GM18519 (cell line): ENCODE data around the gene WRAP53.
"Not testable (repeated sequence)": the region's sequence is repeated elsewhere in the genome, so short reads cannot be mapped to it uniquely, and the experiment has no call there.

Experiments used
- ATAC-seq: cut with Tn5 transposase; IDR thresholded peaks from one replicate; pipeline ENCODE4 v1.9.1; 2021; ENCODE audit warnings: mild to moderate bottlenecking, moderate library complexity; ENCODE audit not compliant: unreplicated experiment, low FRiP score

Gene WRAP53

DNA sequence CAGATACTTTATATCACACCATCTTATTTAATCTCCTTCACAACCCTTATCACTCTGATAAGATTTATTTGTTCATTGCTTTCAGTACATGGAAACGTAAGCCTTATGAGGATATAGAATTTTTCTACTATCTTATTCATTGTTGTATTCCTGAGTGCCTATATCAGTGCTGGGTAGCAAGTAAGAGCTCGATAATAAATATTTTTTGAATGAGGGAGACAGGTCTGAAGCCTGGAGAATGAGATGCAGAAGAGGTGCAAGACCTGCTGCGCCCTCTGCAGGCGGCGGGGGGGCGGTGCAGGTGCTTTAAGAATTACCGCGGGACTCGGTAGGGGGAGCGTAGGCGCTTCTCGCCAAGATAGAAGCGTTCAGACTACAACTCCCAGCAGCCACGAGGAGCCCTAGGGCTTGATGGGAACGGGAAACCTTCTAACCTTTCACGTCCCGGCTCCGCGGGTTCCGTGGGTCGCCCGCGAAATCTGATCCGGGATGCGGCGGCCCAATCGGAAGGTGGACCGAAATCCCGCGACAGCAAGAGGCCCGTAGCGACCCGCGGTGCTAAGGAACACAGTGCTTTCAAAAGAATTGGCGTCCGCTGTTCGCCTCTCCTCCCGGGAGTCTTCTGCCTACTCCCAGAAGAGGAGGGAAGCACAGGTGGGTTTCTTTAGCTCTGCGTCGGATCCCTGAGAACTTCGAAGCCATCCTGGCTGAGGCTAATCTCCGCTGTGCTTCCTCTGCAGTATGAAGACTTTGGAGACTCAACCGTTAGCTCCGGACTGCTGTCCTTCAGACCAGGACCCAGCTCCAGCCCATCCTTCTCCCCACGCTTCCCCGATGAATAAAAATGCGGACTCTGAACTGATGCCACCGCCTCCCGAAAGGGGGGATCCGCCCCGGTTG, at the start of gene WRAP53:
WRAP53 (plus strand) TSS at position 570 of the 900 bp plus-strand sequence; CDS start at position 742, 172 bp downstream.
- ATAC-seq, result peak; percentile 51

DNA sequence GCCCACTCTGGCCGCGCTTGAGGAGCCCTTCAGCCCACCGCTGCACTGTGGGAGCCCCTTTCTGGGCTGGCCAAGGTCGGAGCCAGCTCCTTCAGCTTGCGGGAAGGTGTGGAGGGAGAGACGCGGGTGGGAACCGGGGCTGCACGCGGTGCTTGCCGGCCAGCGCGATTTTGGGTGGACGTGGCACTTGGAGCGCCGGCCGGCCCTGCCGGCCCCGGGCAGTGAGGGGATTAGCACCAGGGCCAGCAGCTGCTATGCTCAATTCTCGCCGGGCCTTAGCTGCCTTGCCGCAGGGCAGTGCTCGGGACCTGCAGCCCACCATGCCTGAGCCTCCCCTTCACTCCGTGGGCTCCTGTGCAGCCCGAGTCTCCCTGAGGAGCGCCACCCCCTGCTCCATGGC, 47.5 kb upstream of the WRAP53 start:
- no peak for ATAC-seq

DNA sequence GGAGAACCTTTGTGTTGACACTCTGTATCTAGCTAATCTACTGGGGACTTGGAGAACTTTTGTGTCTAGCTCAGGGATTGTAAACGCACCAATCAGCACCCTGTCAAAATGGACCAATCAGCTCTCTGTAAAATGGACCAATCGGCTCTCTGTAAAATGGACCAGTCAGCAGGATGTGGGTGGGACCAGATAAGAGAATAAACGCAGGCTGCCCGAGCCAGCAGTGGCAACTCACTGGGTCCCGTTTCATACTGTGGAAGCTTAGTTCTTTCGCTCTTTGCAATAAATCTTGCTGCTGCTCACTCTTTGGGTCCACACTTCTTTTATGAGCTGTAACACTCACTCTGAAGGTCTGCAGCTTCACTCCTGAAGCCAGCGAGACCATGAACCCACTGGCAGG, 46.6 kb upstream of the WRAP53 start:
- not testable (repeated sequence) for ATAC-seq

DNA sequence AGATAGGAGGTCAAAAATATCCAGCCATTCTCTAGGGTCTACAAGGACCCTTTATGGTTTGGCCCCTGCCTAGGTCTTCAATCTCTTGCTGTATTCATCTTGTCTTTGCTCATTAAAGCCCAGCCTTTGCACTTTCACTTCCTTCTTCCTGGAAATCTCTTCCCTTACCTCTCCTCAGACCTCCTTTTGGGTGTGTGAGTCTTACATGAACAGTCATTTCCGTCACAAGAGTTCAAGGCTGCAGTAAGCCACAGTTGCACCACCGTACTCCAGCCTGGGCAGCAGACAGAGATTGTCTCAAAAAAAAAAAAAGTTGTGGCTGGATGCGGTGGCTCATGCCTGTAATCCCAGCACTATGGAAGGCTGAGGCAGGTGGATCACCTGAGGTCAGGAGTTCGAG, 43.5 kb upstream of the WRAP53 start:
- ATAC-seq, result no peak

DNA sequence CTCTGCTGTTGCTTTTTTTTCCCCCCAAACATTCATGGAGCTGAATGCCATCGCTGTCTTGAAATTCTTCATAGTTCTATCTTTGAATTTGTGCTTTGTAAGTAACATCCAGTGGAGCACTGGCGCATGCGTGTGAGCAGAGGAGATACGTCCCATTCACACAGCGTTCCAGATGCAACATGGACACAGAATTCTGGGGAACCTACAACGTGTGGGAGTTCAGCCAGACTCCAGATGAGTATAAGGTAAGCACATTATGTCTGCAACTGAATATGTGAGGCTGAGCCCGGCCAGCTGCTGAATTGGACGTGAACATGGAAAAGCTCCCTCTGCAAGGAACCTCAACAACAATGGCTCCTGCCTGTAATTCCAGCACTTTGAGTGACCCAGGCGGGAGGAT, 41.8 kb upstream of the WRAP53 start:
- ATAC-seq, result no peak

DNA sequence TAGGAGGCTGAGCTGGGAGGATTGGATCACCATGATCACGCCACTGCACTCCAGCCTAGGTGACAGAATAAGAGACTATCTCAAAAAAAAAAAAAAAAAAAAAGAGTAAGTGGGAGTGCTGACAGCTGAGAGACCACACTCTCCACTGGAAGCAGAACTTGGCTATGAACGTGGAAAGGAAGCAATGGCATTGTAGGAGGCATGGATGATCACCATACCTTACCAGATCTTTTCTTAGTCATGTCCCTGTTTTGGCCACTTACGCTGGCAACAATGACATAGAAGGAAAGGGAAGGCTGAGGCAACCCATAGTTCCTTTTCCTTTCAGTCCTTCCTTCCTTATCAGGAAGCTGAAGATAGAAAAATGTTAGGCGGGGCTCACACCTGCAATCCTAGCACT, 41.3 kb upstream of the WRAP53 start:
- ATAC-seq, result no peak

DNA sequence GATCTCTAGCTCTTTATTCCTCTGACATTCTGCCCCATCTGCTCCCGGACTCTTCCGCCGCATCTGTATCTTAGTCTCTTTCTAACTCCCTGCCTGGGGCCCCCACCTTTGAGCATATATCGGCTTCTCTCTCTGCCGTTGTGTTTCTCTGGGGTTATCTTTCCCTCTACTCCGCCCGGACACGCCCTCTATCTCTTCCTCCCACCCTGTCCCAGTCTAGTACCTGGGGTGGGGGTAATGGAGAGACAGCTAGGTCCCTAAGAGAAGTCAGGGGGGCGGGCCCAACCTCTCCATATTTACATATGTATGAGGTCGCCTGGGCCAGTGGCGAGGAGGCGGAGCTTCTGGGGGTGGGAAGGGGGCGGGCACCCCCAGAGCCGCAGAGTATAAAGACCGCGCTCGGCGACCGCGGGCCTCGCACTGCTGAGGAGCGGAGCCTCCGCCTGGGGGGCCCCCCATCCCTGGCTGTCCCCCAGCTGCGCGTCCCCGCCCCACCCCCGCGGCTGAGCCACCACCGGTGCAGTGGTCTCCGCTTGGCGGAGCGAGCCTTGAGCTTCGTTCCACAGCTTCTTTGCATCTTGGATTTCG, 37.7 kb upstream of the WRAP53 start, which contains the start of gene ATP1B2:
ATP1B2 (plus strand) TSS at position 418 of the 588 bp plus-strand sequence. CDS start 593 bp downstream, outside the sequence.
- ATAC-seq, result no peak

DNA sequence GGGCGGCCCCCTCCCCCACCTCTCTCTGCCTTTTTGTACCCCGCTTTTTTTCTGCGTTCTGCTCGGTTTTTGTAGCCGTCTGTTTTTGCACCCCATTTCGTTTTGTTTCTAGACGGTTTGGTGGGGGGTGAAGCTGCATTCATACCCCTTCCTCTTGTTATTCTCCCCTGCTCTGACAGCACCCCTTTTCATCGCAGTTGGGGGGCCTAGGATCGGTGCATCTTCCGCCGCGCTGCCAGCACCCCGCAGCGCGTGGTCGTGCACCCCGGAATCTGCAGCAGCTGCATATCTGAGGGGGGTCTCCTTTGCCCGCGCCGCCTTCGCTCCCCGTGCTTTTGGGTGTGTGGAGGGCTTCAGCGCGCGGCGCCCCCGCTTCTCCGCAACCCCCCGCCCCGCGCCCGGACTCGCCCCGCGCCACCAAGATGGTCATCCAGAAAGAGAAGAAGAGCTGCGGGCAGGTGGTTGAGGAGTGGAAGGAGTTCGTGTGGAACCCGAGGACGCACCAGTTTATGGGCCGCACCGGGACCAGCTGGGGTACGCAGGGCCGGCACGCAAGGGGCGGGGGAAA, 37.1 kb upstream of the WRAP53 start:
- ATAC-seq, result no peak

DNA sequence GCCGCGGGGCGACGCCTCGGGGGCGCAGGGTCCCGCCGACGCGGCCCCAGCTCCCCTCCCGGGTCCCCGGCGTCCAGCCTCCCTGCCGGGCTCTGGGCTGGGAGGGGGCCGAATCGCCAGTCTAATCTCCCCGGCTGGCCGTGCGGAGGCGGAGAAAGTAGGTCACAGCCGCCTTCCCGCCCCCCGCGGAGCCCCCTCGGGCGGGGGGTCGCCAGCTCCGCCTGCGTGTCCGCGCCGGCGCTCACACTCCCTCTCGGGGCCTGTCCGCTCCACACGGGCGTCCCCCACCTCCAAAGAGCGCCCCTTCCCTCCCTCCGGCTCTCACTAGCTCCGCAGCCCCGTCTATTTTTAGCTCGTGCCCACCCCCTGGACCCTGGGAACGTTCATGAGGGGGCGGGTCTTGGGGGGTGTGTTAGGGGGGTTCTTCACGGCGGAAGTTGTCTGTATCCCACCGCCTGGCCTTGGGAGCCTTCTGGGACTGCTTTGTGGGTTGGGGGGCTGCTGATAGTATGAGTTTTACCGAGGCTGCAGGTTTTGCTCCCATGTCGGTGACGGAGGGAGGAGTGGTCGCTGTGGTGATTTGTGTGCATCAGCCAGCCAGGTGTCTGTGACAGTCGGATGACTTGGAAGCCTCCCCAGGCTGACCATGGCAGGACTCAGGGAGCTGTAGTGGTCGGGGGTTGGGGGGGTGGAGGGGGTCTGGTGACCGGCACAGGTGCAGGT, 36.5 kb upstream of the WRAP53 start:
- no peak for ATAC-seq

DNA sequence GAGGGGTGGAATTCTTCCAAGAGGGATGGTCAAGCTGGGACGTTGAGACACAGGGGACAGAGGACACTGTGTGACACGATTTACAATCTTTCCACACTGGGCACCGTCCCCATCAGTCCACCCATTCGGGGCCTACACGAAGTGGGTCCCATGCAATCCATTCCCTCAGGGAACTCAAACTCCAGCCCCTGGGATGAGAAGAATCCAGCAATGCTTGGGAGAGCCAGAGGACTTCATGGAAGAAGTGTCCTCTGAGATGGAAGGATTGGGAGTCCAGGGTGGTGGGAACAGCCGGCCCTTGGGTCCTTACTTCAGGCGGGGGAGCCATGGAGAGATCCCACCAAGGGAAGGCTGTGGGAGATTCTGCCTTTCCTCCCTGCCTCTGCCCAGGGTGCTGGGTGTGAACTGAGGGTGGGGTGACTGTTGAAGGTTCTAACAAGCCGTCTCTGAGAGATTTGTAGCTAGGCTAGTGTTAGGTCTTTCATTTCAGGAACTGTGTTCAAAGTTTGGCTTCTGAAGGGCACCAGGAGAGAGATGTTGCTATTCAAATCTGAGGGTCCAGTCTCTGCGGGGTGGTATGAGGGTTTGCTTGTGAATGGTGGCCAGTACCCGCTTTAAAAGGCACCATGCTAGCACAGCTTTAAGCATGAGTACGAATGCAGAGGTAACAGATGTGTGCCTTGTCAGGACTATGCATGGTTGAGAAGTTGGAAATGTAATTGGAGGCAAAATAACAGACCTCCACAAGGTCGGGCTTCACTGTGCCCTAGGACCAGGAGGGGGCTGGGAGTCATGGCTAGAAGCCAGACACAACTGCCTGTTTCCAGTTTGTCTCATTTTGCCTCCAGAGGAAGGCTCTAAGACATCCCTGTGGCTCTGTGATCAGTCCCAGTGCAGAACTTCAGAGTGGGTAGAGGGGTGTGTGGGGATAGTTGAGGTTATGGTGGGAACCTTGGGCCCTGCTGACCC, 35.6 kb upstream of the WRAP53 start:
- ATAC-seq, result no peak

DNA sequence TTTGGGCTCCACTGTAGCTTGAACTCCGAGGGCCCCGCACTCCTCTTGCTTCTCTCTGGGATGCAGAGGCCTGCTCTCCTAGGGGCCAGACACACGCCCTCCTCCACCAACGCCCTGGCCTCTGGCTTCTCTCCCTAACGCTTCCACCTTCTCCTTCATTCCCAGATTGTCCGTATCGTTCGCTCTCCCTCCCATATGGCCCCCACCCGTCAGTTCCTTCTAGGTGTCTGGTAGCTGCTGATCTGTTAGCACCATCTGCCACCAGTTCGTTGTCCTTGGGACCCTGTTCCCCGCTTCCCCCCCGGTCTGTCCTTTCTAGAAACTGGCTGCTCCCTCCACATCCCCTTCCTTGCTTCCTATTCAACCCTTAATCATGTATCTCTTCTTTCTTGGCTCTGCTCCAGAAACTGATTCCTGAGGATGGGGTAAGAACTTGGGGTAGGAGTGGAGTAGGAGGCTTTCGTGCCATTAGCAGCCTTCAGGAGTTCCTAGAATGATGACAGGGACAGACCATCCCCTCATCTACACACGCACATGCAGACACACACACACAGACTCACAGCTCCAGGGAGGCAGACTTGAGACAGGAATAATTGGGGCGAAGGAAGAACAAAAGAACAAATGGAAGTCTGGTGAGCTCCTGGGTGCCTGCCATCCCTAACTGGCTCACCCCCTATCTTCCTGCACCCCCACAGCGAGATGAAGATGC, 33.3 kb upstream of the WRAP53 start:
- ATAC-seq, result no peak

DNA sequence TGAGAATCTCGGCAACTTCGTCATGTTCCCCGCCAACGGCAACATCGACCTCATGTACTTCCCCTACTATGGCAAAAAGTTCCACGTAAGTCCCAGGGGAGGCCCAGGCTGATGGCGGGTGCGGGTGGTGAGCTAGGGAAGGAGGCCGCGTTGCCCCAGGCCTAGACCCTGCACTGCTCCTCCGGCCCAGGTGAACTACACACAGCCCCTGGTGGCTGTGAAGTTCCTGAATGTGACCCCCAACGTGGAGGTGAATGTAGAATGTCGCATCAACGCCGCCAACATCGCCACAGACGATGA, 32.8 kb upstream of the WRAP53 start:
- ATAC-seq, result no peak

DNA sequence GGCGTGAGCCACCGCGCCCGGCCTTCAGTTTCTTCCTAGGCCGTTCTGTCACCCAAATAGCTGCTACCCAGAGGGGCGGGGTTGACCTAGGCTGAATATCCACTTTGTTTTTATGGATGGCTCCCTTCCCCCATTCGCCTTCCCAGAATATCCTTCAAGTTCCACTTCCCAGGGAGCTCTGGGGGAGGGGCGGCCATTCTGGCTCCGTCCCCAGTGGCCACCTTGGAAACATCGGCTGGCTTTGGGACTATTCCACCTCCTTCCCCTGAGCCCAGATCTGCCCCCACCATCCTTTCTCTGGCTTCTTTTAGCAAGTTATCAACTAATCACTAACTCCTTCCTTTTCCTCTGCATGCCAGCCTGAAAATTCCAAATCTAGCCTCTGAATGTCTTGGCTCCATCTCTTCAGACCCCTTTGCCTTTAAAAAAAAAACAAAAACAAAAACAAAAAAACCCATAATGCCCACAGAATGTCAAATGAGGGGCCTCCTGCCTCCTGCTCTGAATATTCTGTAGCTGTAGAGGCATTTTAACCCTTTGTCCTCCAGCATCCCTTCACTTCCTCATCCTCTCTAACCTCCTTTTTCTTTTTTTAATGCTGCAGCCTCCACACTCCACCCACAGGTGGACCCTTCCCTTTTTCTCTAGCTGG, 31.2 kb upstream of the WRAP53 start:
- ATAC-seq, result no peak

DNA sequence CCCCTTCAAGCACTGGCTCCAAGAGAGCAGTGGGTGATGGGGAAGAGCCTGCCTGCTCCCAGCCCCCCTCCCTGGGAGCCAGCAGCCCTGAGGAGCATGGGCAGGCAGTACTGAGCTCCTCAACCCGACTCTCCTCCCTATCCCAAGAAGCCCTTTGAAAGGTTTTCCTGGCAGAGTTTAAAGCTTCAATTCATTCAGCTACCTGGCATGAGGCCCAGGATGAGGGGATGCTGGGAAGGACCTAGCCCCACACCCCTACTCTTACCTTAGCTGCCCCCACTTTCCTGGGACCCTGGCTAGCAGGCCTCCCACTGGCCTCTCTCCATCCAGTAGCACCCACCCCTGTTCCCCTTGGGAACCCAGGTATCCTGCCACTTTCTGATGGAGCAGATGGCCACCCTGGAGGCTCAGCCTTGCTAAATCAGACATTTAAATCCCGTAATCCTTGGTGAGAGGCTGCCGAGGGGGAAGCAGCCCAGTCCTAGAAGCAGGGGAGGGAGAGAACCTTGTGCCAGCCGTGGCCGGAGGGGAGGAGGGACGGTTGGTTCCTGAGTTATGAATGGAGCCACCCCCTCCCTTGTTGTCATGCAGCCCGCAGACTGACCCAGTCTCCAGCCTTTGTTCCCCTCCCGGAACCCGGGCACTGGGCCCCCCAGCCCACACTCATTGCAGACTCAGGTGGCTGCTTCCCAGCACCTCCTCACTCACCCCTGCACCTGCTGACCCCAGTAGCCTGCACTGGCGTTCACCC, 20.4 kb upstream of the WRAP53 start:
- ATAC-seq, result no peak

DNA sequence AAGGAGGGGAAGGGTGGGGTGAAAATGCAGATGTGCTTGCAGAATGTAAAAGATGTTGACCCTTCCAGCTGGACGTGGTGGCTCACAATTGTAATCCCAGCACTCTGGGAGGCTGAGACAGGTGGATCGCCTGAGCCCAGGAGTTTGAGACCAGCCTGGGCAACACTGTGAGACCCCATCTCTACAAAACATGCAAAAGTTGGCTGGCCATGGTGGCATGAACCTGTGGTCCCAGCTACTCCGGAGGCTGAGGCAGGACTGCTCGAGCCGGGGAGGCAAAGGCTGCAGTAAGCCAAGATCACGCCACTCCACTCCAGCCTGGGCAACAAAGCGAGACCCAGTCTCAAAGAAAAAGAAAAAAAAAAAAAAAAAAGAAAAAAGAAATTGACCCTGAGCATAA, 19.8 kb upstream of the WRAP53 start:
- ATAC-seq, result no peak

DNA sequence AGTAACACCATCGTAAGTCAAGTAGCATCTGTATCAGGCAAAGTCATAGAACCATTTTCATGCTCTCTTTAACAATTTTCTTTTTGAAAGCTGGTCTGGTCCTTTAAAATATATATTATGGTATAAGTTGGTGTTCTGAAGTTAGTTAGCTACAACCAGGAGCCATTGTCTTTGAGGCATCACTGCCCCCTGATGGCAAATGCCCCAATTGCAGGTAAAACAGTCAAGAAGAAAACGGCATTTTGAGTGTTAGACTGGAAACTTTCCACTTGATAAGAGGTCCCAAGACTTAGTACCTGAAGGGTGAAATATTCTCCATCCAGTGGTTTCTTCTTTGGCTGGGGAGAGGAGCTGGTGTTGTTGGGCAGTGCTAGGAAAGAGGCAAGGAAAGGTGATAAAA, 15.0 kb upstream of the WRAP53 start:
- ATAC-seq, result no peak

DNA sequence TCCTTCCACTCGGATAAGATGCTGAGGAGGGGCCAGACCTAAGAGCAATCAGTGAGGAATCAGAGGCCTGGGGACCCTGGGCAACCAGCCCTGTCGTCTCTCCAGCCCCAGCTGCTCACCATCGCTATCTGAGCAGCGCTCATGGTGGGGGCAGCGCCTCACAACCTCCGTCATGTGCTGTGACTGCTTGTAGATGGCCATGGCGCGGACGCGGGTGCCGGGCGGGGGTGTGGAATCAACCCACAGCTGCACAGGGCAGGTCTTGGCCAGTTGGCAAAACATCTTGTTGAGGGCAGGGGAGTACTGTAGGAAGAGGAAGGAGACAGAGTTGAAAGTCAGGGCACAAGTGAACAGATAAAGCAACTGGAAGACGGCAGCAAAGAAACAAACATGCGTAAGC, 13.3 kb upstream of the WRAP53 start:
- no peak for ATAC-seq

DNA sequence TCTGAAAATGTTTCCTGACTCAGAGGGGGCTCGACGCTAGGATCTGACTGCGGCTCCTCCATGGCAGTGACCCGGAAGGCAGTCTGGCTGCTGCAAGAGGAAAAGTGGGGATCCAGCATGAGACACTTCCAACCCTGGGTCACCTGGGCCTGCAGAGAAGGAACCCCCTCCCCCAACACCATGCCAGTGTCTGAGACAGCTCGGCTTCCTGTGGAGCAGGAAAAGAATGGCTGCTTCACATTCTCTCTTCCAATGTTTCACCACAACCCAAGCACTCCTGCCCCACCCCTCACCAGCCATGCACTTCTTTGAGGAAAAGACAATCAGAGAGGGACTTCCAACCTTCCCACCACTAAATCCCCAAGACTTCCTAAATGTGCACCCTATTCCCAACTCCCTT, 11.7 kb upstream of the WRAP53 start:
- no peak for ATAC-seq
